ENCODE results near the gene BCKDHB. TPM values are rescaled to one million over a fixed set of nuclear protein-coding genes. Genes with fewer than 3 reads are reported as not detected.
"Not testable (repeated sequence)": the region's sequence is repeated elsewhere in the genome, so short reads cannot be mapped to it uniquely, and the experiment has no call there.

BCKDHB gene
- polyA plus RNA-seq (2013, experiment 1 of 2) = 8.0 TPM
- 8.4 TPM for polyA plus RNA-seq (2013, experiment 2 of 2)

DNA sequence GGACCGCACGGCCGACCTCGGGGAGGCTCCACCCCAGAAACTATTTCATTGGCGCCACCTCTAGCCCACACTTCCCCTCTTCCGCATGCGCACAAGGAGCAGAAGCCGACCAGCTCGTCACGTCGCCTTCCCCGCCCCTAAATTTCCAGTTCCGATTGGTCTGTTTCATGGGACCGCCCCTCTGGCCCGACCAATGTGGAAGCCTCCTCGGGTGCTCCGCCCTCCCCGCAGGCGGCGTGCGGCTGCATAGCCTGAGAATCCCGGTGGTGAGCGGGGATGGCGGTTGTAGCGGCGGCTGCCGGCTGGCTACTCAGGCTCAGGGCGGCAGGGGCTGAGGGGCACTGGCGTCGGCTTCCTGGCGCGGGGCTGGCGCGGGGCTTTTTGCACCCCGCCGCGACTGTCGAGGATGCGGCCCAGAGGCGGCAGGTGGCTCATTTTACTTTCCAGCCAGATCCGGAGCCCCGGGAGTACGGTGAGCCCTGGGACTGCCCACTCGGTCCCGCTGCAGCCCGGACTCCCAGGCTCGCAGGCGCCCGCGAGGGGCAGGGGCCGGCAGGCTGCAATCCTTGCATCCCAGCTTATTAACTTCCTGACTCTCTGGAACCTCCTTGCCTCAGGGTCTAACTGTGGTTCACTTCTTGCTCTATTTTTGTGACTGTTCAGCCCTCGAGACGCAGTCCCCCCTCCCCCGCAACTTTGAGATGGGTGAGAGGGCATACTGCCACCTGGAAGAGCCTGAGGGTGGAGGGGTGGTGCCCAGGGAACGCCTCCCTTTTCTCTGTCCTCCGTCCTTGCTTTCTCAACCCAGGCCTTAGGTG lies at the start of gene BCKDHB:
Gene BCKDHB (plus strand): TSS at position 254 of the 818 bp plus-strand sequence. CDS start 23 bp downstream, at position 277.
- DNase-seq = peak; percentile 99
- H3K27ac ChIP-seq (ENCODE audit: low read depth, low read length) = peak within 1 kb of the TSS; percentile 52
- peaks cover 2% of the 10 kb centered on the region for H3K79me1 ChIP-seq (ENCODE audit: low read length)
- no peaks in the 10 kb centered on the region for H3K79me2 ChIP-seq (ENCODE audit: control insufficient read depth, insufficient read depth, low read length)
- H3K27me3 ChIP-seq (ENCODE audit: insufficient read depth, low read length, poor library complexity) = no peaks in the 10 kb centered on the region
- H2BK5ac ChIP-seq (ENCODE audit: low read length) = no peak within 1 kb of the TSS
- H3K23ac ChIP-seq (ENCODE audit: low read length) = no peak within 1 kb of the TSS
- no peak within 1 kb of the TSS for H4K5ac ChIP-seq (ENCODE audit: low read length)
- peak within 1 kb of the TSS; percentile 49 for H3K4ac ChIP-seq (ENCODE audit: low read depth, low read length)
- no CpG with 5 or more reads among the region's 56 CpGs for WGBS (ENCODE audit: extremely low coverage, insufficient coverage, low lambda C conversion rate)
- no peaks in the 10 kb centered on the region for H3K36me3 ChIP-seq (ENCODE audit: control insufficient read depth, insufficient read depth, low read length)
- H3K56ac ChIP-seq (ENCODE audit: low read length) = peak within 1 kb of the TSS; percentile 90
- H2BK120ac ChIP-seq (ENCODE audit: low read depth, low read length) = no peak within 1 kb of the TSS
- peak within 1 kb of the TSS; percentile 87 for H3K9ac ChIP-seq (ENCODE audit: low read length)
- H2BK15ac ChIP-seq (replicated peaks; ENCODE audit: low read depth) = no peak within 1 kb of the TSS
- H3K4me2 ChIP-seq (ENCODE audit: low read length) = peak within 1 kb of the TSS; percentile 78
- H3K4me3 ChIP-seq (ENCODE audit: low read length) = peak within 1 kb of the TSS; percentile 94
- H3K4me1 ChIP-seq (ENCODE audit: control insufficient read depth, low read depth, low read length) = no peaks in the 10 kb centered on the region
- H3K18ac ChIP-seq (ENCODE audit: low read length) = no peak within 1 kb of the TSS
- no peak within 1 kb of the TSS for H4K8ac ChIP-seq (ENCODE audit: low read depth, low read length)
- no peak within 1 kb of the TSS for H2AK5ac ChIP-seq (ENCODE audit: low read length)

DNA sequence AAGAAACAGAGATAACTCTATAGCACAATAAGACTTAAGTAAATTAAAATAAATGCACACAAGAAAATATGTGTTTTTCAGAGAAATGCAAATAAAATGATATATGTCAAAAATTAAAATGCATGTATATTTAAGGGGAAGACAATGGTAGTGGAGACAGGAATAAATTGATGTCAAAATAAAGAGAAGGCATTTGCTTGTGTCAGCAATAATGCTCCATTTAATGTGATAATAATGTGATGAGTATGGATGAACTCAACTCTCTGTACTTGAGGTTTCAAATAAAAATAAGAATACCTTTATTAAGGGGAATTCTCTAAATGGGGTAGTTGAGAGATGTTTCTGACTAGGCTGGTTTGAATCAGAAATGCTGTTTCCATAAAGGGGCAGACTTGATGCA lies 45.7 kb upstream of the BCKDHB start:
- no peaks in the 10 kb centered on the region for H3K36me3 ChIP-seq (ENCODE audit: control insufficient read depth, insufficient read depth, low read length)
- H3K27me3 ChIP-seq (ENCODE audit: insufficient read depth, low read length, poor library complexity) = no peaks in the 10 kb centered on the region
- H2AK5ac ChIP-seq (ENCODE audit: low read length) = no peak overlapping the region
- no peak overlapping the region for H3K4me3 ChIP-seq (ENCODE audit: low read length)
- DNase-seq = no peak
- H2BK5ac ChIP-seq (ENCODE audit: low read length) = no peak overlapping the region
- no peak overlapping the region for H3K23ac ChIP-seq (ENCODE audit: low read length)
- no peak overlapping the region for H3K18ac ChIP-seq (ENCODE audit: low read length)
- H3K4me2 ChIP-seq (ENCODE audit: low read length) = no peak overlapping the region
- no peak overlapping the region for H4K8ac ChIP-seq (ENCODE audit: low read depth, low read length)
- H2BK15ac ChIP-seq (replicated peaks; ENCODE audit: low read depth) = no peak overlapping the region
- H3K79me1 ChIP-seq (ENCODE audit: low read length) = no peaks in the 10 kb centered on the region
- H2BK120ac ChIP-seq (ENCODE audit: low read depth, low read length) = no peak overlapping the region
- H3K4me1 ChIP-seq (ENCODE audit: control insufficient read depth, low read depth, low read length) = no peaks in the 10 kb centered on the region
- no peak overlapping the region for H4K5ac ChIP-seq (ENCODE audit: low read length)
- H3K56ac ChIP-seq (ENCODE audit: low read length) = no peak overlapping the region
- no peak overlapping the region for H3K27ac ChIP-seq (ENCODE audit: low read depth, low read length)
- H3K79me2 ChIP-seq (ENCODE audit: control insufficient read depth, insufficient read depth, low read length) = no peaks in the 10 kb centered on the region
- H3K4ac ChIP-seq (ENCODE audit: low read depth, low read length) = no peak overlapping the region
- no peak overlapping the region for H3K9ac ChIP-seq (ENCODE audit: low read length)

DNA sequence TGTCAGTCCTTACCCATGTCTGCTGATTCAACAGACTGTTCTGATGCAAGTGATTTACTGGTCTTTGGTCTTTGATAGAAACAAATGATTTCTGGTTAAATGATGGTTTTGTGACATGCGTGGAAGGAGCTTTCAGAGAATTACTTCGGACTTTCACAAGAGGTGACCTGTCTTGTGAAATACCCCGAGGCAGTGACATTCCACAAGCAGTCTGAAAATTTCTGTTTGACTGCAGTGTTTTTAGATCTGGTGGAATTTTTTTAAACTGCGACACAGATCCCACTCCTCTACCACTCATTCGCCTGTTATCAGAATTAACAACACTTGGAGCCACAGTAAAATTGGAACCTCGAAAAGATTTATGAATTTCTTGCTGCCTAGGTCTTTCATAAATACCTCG lies 38.3 kb upstream of the BCKDHB start:
- not testable (repeated sequence) for H3K4me3 ChIP-seq (ENCODE audit: low read length); H3K23ac ChIP-seq (ENCODE audit: low read length); H3K36me3 ChIP-seq (ENCODE audit: control insufficient read depth, insufficient read depth, low read length); H2BK120ac ChIP-seq (ENCODE audit: low read depth, low read length); H3K4me1 ChIP-seq (ENCODE audit: control insufficient read depth, low read depth, low read length); H3K56ac ChIP-seq (ENCODE audit: low read length); H2BK15ac ChIP-seq (replicated peaks; ENCODE audit: low read depth); DNase-seq; H3K4ac ChIP-seq (ENCODE audit: low read depth, low read length); H3K79me1 ChIP-seq (ENCODE audit: low read length); H3K27ac ChIP-seq (ENCODE audit: low read depth, low read length); H3K4me2 ChIP-seq (ENCODE audit: low read length); H4K8ac ChIP-seq (ENCODE audit: low read depth, low read length); H4K5ac ChIP-seq (ENCODE audit: low read length); H2AK5ac ChIP-seq (ENCODE audit: low read length); H2BK5ac ChIP-seq (ENCODE audit: low read length); H3K9ac ChIP-seq (ENCODE audit: low read length); H3K18ac ChIP-seq (ENCODE audit: low read length); H3K27me3 ChIP-seq (ENCODE audit: insufficient read depth, low read length, poor library complexity); H3K79me2 ChIP-seq (ENCODE audit: control insufficient read depth, insufficient read depth, low read length)
- no CpG with 5 or more reads among the region's 7 CpGs for WGBS (ENCODE audit: extremely low coverage, insufficient coverage, low lambda C conversion rate)

DNA sequence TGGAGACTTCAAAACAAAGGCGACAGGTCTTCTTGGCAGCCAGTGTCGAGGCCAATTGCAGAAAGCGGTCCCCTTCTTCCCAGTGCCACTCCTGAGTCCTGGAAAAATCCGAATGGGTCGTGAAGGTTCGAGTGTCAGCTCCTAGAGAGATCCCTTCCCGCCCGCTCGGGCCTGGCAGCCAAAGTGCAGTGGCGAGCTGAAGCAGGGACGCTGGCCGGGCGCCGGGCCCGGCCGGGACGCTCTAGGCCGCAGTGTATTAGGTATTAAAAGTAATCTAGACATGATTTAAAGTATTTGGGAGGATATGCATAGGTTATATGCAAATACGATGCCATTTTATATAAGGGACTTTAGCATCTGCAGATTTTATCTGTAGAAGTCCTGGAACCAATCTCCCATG lies 36.0 kb upstream of the BCKDHB start:
- no CpG with 5 or more reads among the region's 19 CpGs for WGBS (ENCODE audit: extremely low coverage, insufficient coverage, low lambda C conversion rate)
- H3K9ac ChIP-seq (ENCODE audit: low read length); H2BK15ac ChIP-seq (replicated peaks; ENCODE audit: low read depth): not testable (repeated sequence)

DNA sequence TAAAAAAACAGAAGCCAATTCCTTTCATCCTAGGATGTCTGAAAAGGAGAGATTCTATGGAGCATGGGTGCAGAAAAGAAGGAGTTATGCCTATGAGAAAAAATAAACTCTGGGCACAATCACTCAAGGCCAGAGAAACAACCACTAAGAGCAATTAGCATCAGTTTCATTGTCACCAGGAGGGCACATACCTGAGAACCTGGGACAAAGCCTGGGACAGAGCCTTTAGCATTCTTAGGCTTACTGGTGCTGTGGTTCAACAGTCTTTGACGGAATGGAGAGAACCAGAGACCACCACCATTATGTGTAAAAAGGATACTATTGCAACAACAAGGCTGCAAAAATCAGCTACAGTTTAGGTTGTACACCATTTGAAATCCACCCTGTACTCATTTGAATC lies 29.4 kb upstream of the BCKDHB start:
- Histone ChIP-seq H3K18ac (ENCODE audit: low read length) (no peak overlapping the region), H3K9ac (ENCODE audit: low read length) (no peak overlapping the region), H3K27me3 (ENCODE audit: insufficient read depth, low read length, poor library complexity) (no peaks in the 10 kb centered on the region), H2BK5ac (ENCODE audit: low read length) (no peak overlapping the region), H2AK5ac (ENCODE audit: low read length) (no peak overlapping the region), H3K4me1 (ENCODE audit: control insufficient read depth, low read depth, low read length) (no peaks in the 10 kb centered on the region), H3K79me2 (ENCODE audit: control insufficient read depth, insufficient read depth, low read length) (no peaks in the 10 kb centered on the region), H2BK15ac (replicated peaks; ENCODE audit: low read depth) (no peak overlapping the region), H3K23ac (ENCODE audit: low read length) (no peak overlapping the region), H3K4ac (ENCODE audit: low read depth, low read length) (no peak overlapping the region), H3K36me3 (ENCODE audit: control insufficient read depth, insufficient read depth, low read length) (no peaks in the 10 kb centered on the region), H3K79me1 (ENCODE audit: low read length) (no peaks in the 10 kb centered on the region), H4K8ac (ENCODE audit: low read depth, low read length) (no peak overlapping the region), H2BK120ac (ENCODE audit: low read depth, low read length) (no peak overlapping the region), H4K5ac (ENCODE audit: low read length) (no peak overlapping the region), H3K56ac (ENCODE audit: low read length) (no peak overlapping the region), H3K4me3 (ENCODE audit: low read length) (no peak overlapping the region), H3K27ac (ENCODE audit: low read depth, low read length) (no peak overlapping the region), H3K4me2 (ENCODE audit: low read length) (no peak overlapping the region)
- peak; percentile 37 for DNase-seq
- WGBS (ENCODE audit: extremely low coverage, insufficient coverage, low lambda C conversion rate) = no CpG with 5 or more reads among the region's 1 CpG

More for the DNA sequence above, 36.0 kb upstream of the BCKDHB start:
- not testable (repeated sequence) for H3K4me2 ChIP-seq (ENCODE audit: low read length); H3K56ac ChIP-seq (ENCODE audit: low read length); H4K8ac ChIP-seq (ENCODE audit: low read depth, low read length); H3K4me1 ChIP-seq (ENCODE audit: control insufficient read depth, low read depth, low read length); H3K36me3 ChIP-seq (ENCODE audit: control insufficient read depth, insufficient read depth, low read length); H3K23ac ChIP-seq (ENCODE audit: low read length); H2BK5ac ChIP-seq (ENCODE audit: low read length); H2AK5ac ChIP-seq (ENCODE audit: low read length); H3K27me3 ChIP-seq (ENCODE audit: insufficient read depth, low read length, poor library complexity); H3K4ac ChIP-seq (ENCODE audit: low read depth, low read length); H2BK120ac ChIP-seq (ENCODE audit: low read depth, low read length); H3K4me3 ChIP-seq (ENCODE audit: low read length); H3K79me2 ChIP-seq (ENCODE audit: control insufficient read depth, insufficient read depth, low read length); H3K18ac ChIP-seq (ENCODE audit: low read length); H3K27ac ChIP-seq (ENCODE audit: low read depth, low read length); H4K5ac ChIP-seq (ENCODE audit: low read length); DNase-seq; H3K79me1 ChIP-seq (ENCODE audit: low read length)

DNA sequence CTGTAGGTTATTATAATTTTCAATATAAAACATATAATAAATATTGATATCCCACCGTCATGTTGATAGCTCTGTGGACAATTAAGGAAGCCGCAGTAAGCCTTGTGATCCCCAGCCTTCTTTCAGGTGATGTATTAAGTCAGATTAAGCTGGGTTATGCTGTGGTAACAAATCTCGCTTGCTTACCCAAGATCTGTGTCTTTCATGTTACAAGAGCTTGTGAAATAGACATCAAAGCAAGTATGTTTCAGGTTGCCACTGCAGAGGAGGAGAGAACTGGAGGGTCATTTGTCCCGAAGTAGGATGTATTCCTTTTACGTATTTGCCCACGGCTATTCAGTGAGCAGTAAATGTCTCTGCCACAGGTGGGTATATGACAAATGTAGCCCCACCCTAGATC lies 17.8 kb upstream of the BCKDHB start:
- Histone ChIP-seq H3K4me1 (ENCODE audit: control insufficient read depth, low read depth, low read length) (no peaks in the 10 kb centered on the region), H3K4ac (ENCODE audit: low read depth, low read length) (no peak overlapping the region), H4K8ac (ENCODE audit: low read depth, low read length) (no peak overlapping the region), H3K23ac (ENCODE audit: low read length) (no peak overlapping the region), H3K18ac (ENCODE audit: low read length) (no peak overlapping the region), H2BK120ac (ENCODE audit: low read depth, low read length) (no peak overlapping the region), H3K9ac (ENCODE audit: low read length) (no peak overlapping the region), H3K4me3 (ENCODE audit: low read length) (no peak overlapping the region), H3K27ac (ENCODE audit: low read depth, low read length) (no peak overlapping the region), H3K36me3 (ENCODE audit: control insufficient read depth, insufficient read depth, low read length) (no peaks in the 10 kb centered on the region), H3K79me1 (ENCODE audit: low read length) (no peaks in the 10 kb centered on the region), H2AK5ac (ENCODE audit: low read length) (no peak overlapping the region), H4K5ac (ENCODE audit: low read length) (no peak overlapping the region), H3K79me2 (ENCODE audit: control insufficient read depth, insufficient read depth, low read length) (no peaks in the 10 kb centered on the region), H3K27me3 (ENCODE audit: insufficient read depth, low read length, poor library complexity) (no peaks in the 10 kb centered on the region), H2BK5ac (ENCODE audit: low read length) (no peak overlapping the region), H3K4me2 (ENCODE audit: low read length) (no peak overlapping the region), H2BK15ac (replicated peaks; ENCODE audit: low read depth) (no peak overlapping the region), H3K56ac (ENCODE audit: low read length) (no peak overlapping the region)
- no CpG with 5 or more reads among the region's 6 CpGs for WGBS (ENCODE audit: extremely low coverage, insufficient coverage, low lambda C conversion rate)
- no peak for DNase-seq

All from mesendoderm (in vitro differentiated cells).